ACC112 (cell line): ENCODE data around the gene GRM8.
A peak's percentile ranks its signal among the peaks of the same experiment; 100 is the strongest.

ENCODE experiments used
- H2AFZ ChIP-seq: fragments of 200-600 bp; sonication (generic); one replicate; pipeline ENCODE4 v1.6.0; 2017; ENCODE audit warnings: antibody characterized with exemption, low read length; ENCODE audit not compliant: unreplicated experiment
- H3K27ac ChIP-seq: fragments of 200-600 bp; sonication (generic); 2 replicates; pipeline ENCODE4 v1.5.1; 2014; ENCODE audit warnings: low read depth, mild to moderate bottlenecking, antibody characterized with exemption, low read length, moderate library complexity
- H3K27me3 ChIP-seq: fragments of 200-600 bp; sonication (generic); 2 replicates; pipeline ENCODE4 v1.6.1; 2014; ENCODE audit warnings: mild to moderate bottlenecking, antibody characterized with exemption, low read length, moderate library complexity, mixed read lengths; ENCODE audit not compliant: insufficient read depth
- H3K36me3 ChIP-seq: fragments of 200-600 bp; sonication (generic); 2 replicates; pipeline ENCODE4 v1.6.1; 2016; ENCODE audit warnings: mild to moderate bottlenecking, antibody characterized with exemption, low read length, moderate library complexity, mixed read lengths; ENCODE audit not compliant: insufficient read depth
- H3K4me1 ChIP-seq: fragments of 200-600 bp; sonication (generic); one replicate; pipeline ENCODE4 v1.6.1; 2016; ENCODE audit warnings: low read length, mixed read lengths; ENCODE audit not compliant: insufficient read depth, unreplicated experiment, control insufficient read depth
- H3K4me3 ChIP-seq: fragments of 200-600 bp; sonication (generic); 2 replicates; pipeline ENCODE4 v1.5.1; 2014; ENCODE audit warnings: mild to moderate bottlenecking, low read depth, low read length
- H3K79me2 ChIP-seq: fragments of 200-600 bp; sonication (generic); one replicate; pipeline ENCODE4 v1.6.0; 2016; ENCODE audit warnings: low read length; ENCODE audit not compliant: control insufficient read depth, unreplicated experiment, insufficient read depth

GRM8 gene

DNA sequence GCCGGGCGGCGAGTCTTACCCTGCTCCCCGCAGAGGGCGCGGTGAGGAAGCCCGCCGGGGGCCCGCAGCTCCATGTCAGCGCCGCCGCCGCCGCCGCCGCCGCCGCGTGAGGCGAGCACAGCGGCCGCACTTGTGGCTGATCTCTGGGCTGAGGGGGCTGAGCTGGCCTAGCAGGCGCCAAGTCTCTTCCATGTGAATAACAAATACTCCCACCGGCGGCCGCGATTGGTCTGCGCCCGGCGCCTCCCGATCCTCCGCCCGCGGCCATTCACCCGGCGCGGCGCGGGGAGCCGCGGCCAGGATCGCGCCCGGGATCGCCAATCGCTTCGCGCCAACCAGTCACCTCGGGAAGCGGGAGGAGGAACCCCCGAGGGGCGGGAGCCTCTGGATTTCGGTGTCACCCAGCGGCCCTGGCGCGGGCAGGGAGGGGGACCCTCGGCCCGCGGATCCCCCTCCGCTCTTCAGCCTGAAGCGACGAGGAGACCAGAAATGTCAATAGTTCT, at the start of gene GRM8:
GRM8 (minus strand) TSS at position 164 of the 503 bp plus-strand sequence.
- no peaks in the 10 kb centered on the region for H3K4me1 ChIP-seq
- H3K4me3 ChIP-seq = peak within 1 kb of the TSS; percentile 84
- H3K36me3 ChIP-seq = no peaks in the 10 kb centered on the region
- peaks cover 87% of the 10 kb centered on the region for H3K27me3 ChIP-seq
- H3K27ac ChIP-seq = no peak within 1 kb of the TSS
- no peaks in the 10 kb centered on the region for H3K79me2 ChIP-seq
- H2AFZ ChIP-seq = peak within 1 kb of the TSS; percentile 68

DNA sequence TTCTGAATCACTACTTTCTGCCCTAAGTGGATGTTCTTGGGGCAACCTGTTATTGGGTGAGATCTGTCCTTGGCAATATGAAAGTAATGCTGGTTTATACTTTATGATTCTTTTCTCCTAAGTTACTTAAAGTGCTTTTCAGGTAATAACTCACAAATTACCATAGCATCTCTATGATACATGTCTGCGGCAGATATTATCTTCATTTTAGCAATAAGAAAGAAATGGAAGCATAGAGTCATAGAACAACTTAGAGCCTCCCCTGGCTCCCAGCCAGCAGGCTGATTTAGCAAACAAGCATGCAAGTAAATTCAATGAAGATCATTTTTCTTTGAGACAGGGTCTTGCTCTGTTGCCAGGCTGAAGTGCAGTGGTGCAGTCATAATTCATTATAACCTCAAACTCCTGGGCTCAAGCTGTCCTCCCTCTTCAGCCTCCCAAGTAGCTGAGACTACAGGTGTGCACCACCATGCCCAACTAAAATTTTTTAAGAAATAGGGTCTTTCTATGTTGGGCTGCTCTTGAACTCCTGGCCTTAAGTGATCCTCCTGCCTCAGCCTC, 38.1 kb upstream of the GRM8 start:
- no peaks in the 10 kb centered on the region for H3K36me3 ChIP-seq
- H3K4me3 ChIP-seq = no peak overlapping the region
- H3K4me1 ChIP-seq = no peaks in the 10 kb centered on the region
- no peak overlapping the region for H3K27ac ChIP-seq
- no peak overlapping the region for H2AFZ ChIP-seq
- H3K79me2 ChIP-seq = no peaks in the 10 kb centered on the region
- peaks cover 3% of the 10 kb centered on the region; the same call in 1 of the 2 replicates for H3K27me3 ChIP-seq

DNA sequence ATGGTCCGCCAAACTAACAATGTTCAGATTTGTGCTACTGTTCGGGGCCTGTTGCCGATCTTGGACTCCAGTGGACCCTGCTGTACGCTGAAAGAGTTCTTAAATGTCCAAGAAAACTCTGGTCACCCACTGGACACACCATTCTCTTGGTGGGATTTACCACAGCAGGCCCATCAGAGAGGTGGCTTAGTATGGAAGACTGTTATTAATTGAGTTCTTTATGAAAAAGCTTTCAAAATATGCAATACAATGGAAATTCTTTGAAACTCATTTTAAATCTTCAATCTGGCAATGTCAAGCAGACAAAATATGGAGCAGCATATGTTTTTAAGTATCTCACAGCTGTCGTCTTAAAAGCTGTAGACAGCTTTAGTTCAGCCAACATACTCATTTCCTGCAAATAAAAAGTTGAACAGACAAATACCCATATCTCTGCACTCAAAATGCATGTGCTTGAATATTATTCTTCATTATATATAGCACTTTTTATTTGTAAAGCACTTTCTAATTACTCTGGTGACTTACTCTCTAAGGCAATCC, 37.4 kb upstream of the GRM8 start:
- no peak overlapping the region for H3K4me3 ChIP-seq
- no peak overlapping the region for H2AFZ ChIP-seq
- no peaks in the 10 kb centered on the region for H3K4me1 ChIP-seq
- H3K27me3 ChIP-seq = peaks cover 3% of the 10 kb centered on the region; the same call in 1 of the 2 replicates
- H3K27ac ChIP-seq = no peak overlapping the region
- H3K36me3 ChIP-seq = no peaks in the 10 kb centered on the region
- H3K79me2 ChIP-seq = no peaks in the 10 kb centered on the region

DNA sequence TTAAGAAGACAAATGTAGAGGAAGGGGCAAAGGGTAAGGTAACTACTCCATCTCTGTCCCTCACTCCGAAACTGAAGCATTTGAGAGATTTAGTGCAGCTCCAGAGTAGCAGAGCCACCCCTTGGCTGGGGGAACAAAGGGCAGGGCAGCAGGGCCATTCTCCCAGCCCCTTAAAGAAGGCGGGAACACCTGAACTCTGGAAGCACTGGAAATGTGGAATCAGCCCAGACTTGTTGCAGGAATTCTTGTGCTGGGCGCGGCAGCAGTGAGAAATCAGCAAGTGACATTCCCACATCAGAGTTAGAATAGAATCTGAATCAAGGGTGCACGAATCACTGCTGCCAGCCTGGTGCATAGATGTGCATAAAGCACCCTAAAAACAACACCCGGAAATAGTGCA, 34.4 kb upstream of the GRM8 start:
- Histone ChIP-seq H3K27me3 (peaks cover 3% of the 10 kb centered on the region; the same call in 1 of the 2 replicates), H3K4me1 (no peaks in the 10 kb centered on the region), H3K27ac (no peak overlapping the region), H3K4me3 (no peak overlapping the region), H2AFZ (no peak overlapping the region), H3K79me2 (no peaks in the 10 kb centered on the region), H3K36me3 (no peaks in the 10 kb centered on the region)

DNA sequence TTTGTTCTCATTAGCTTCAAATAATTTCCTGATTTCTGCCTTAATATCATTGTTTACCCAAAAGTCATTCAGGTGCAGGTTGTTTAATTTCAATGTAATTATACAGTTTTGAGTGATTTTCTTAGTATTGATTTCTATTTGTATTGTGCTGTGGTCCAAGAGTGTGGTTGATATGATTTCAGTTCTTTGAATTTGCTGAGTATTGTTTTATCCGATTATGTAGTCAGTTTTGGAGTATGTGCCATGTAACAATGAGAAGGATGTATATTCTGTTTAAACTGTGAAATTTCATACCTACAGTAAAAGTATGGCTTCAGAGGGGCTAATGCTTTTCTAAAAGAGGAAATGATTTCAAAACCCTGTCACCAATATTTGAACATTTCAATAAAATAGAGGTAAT, 17.4 kb upstream of the GRM8 start:
- no peak overlapping the region for H2AFZ ChIP-seq
- H3K4me1 ChIP-seq = no peaks in the 10 kb centered on the region
- no peak overlapping the region for H3K27ac ChIP-seq
- H3K27me3 ChIP-seq = peaks cover 17% of the 10 kb centered on the region; the same call in 1 of the 2 replicates
- H3K36me3 ChIP-seq = no peaks in the 10 kb centered on the region
- H3K79me2 ChIP-seq = no peaks in the 10 kb centered on the region
- no peak overlapping the region for H3K4me3 ChIP-seq

DNA sequence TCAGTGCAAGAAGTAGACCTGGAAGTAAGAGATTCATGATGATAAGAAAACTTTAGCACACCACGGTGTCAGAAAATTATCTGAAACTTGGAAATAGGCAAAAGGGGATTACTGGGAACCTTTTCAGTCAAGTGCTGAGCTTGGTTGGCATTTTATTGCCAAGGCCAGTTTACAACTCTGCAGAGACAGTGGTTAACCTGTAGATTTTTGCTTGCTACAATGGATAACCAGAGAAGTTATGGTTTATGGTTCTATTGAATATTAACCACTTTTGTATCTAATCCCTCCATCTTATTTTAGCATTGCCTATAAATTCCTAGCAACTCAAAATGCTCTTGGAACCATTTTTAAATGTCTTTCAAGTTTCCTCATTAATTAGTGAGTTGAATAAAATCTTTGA, 13.3 kb upstream of the GRM8 start:
- Histone ChIP-seq H3K4me3 (no peak overlapping the region), H3K27me3 (peaks cover 17% of the 10 kb centered on the region), H3K36me3 (no peaks in the 10 kb centered on the region), H3K4me1 (no peaks in the 10 kb centered on the region), H3K79me2 (no peaks in the 10 kb centered on the region), H3K27ac (no peak overlapping the region), H2AFZ (no peak overlapping the region)

DNA sequence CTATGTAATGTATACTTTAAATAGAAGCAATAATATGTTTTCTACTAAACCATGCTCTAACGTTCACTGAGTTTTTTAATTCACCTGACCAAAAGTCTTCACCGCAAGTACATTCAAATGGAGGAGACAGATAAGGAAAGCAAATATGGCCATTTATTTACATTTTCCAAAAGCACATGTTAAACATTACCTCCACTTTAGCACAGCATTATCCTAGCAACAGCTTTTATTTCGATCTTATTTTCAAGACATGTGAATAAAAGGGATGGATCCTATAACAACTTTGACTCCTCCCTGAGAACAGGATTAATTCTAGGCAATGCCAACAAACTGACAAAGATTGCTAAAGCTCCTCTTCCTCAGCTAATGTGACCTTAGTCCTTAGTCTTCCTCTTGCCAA, 11.5 kb upstream of the GRM8 start:
- H3K4me3 ChIP-seq = no peak overlapping the region
- peaks cover 9% of the 10 kb centered on the region for H3K27me3 ChIP-seq
- no peak overlapping the region for H2AFZ ChIP-seq
- H3K79me2 ChIP-seq = no peaks in the 10 kb centered on the region
- no peak overlapping the region for H3K27ac ChIP-seq
- no peaks in the 10 kb centered on the region for H3K36me3 ChIP-seq
- H3K4me1 ChIP-seq = no peaks in the 10 kb centered on the region

DNA sequence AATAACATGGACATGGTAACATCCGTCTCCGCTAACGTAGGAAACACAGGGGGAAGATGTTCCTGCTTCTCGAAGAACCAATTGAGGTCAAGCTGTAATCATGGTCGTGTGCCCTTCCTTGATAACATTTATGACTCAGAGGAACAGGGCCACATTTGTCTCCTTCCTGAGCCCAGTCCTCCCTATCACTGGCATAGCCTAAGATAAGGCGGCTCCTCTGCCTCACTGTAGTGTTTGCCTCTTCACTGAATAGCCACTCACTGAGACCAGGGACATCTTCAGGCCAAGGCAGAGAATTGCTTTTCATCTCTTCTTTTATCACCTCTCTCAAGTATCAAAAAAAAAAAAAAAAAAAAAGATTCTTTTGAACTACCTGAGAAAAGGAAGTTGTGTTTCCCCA, 5.4 kb upstream of the GRM8 start:
- Histone ChIP-seq H3K27me3 (peaks cover 39% of the 10 kb centered on the region), H3K79me2 (no peaks in the 10 kb centered on the region), H2AFZ (no peak overlapping the region), H3K4me3 (no peak overlapping the region), H3K4me1 (no peaks in the 10 kb centered on the region), H3K36me3 (no peaks in the 10 kb centered on the region), H3K27ac (no peak overlapping the region)

DNA sequence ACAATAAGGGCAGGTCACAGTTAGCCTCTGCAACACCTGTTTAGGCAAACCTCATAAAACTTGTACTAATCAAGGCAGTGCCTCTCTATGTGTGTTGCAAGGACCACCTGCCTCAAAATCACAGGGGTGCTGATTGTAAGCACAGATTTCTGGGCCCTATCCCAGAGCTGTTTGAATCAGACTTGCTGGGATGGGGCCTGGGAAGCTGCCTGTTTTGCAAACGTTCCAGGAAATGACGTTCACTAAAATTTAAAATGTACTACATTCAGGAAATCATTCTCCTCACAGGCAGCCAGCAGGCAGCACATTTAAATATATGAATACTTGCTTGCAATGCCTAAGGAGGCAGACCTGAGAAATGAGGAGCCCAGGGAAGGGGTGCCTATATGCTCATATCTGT, 4.3 kb upstream of the GRM8 start:
- H3K27ac ChIP-seq = no peak overlapping the region
- H2AFZ ChIP-seq = no peak overlapping the region
- H3K27me3 ChIP-seq = peaks cover 49% of the 10 kb centered on the region
- no peaks in the 10 kb centered on the region for H3K36me3 ChIP-seq
- H3K4me1 ChIP-seq = no peaks in the 10 kb centered on the region
- no peak overlapping the region for H3K4me3 ChIP-seq
- H3K79me2 ChIP-seq = no peaks in the 10 kb centered on the region

DNA sequence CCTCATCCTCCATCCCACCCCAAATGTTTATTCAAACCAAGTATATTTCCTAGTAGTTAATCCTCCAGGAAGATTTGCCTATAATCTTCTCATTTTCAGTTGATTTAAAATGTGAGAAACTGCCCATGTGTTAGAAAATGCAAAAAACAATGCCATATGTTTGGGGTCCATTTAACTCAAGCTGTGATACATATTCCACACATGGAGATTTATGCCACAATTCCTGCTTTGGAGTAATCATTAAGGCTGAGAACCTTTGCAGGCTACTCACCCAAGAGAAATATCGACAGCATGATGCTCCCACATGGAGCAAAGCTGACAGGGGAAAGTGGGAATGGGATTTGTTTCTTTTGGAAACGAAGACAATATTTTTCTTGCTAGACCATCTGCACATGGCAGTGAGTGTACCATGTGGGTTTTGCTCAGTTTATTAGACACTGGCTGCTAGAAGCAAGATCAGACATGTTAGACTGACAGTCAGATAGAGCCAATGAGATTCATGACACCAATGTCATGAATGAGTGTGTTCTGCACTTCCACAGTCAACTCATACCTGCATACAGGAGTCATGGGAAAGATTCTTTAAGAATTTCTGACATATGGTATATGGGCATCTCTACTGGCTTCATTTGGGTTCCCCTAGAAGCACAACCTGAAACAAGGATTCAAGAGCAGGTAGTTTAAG, 3.4 kb upstream of the GRM8 start:
- Histone ChIP-seq H2AFZ (no peak overlapping the region), H3K36me3 (no peaks in the 10 kb centered on the region), H3K27ac (no peak overlapping the region), H3K4me1 (no peaks in the 10 kb centered on the region), H3K27me3 (peaks cover 58% of the 10 kb centered on the region), H3K4me3 (no peak overlapping the region), H3K79me2 (no peaks in the 10 kb centered on the region)

DNA sequence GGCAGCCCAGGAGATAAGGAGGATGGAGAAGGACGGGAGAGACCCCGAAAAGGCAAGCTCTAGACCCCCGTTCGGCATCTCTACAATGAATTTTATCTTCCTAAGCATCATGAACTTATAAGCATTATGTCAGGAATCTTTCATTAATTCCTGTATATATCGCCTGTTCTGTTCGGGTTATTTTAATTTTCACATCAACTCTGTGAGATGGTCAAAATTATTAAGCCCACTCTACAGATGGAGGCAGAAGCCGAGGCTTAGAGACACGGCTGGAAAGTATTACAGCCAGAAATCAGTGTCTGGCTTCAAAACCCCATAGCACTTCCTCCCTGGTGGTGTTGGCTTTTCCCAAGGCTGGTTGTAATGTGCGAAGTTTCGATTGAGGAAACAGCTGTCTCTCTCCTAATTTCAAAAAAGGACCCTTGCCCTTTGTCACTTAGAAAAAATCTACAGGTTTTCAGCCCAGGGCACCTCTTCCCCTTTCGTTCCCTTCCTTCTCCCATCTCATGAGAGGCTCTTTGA, 1.5 kb upstream of the GRM8 start:
- peak overlapping the region; percentile 84; the same call in 1 of the 2 replicates for H3K4me3 ChIP-seq
- no peaks in the 10 kb centered on the region for H3K4me1 ChIP-seq
- H3K27ac ChIP-seq = no peak overlapping the region
- no peaks in the 10 kb centered on the region for H3K79me2 ChIP-seq
- no peaks in the 10 kb centered on the region for H3K36me3 ChIP-seq
- H3K27me3 ChIP-seq = peaks cover 77% of the 10 kb centered on the region
- H2AFZ ChIP-seq = no peak overlapping the region
